HepG2 (cell line): Measurements from ENCODE around the gene DNAJC4. TPM values are rescaled to one million over a fixed set of nuclear protein-coding genes. Genes with fewer than 3 reads are reported as not detected.

Experiments
- CTCF ChIP-seq: sonication (generic); formaldehyde crosslinking; IDR thresholded peaks from 2 replicates; pipeline ENCODE4 v1.5.0; 2020; ENCODE audit warnings: mild to moderate bottlenecking, missing genetic modification reagents, moderate library complexity
- FOXA1 ChIP-seq, 2 experiments: fragments of 450-650 bp in 1 of 2; sonication (generic) in 1 of 2; formaldehyde crosslinking in 1 of 2; IDR thresholded peaks; 2 replicates each; pipeline versions ENCODE4 v1.4.0 to v1.6.1; 2016 to 2020; ENCODE audit warnings: missing genetic modification reagents in 1 of 2
- MXD3 ChIP-seq: IDR thresholded peaks from 2 replicates; pipeline ENCODE4 v1.6.1; 2016; ENCODE audit warnings: mild to moderate bottlenecking, missing biosample characterization, missing genetic modification reagents
- NBN ChIP-seq: fragments of 450-650 bp; conservative IDR thresholded peaks from 2 replicates; pipeline ENCODE4 v1.6.1; 2017
- PITX1 ChIP-seq: sonication (generic); formaldehyde crosslinking; IDR thresholded peaks from 2 replicates; pipeline ENCODE4 v1.5.1; 2020; ENCODE audit warnings: mild to moderate bottlenecking, missing genetic modification reagents
- SOX5 ChIP-seq: IDR thresholded peaks from 2 replicates; pipeline ENCODE4 v1.6.1; 2016; ENCODE audit warnings: borderline replicate concordance
- ZNF17 ChIP-seq: sonication (generic); formaldehyde crosslinking; IDR thresholded peaks from 2 replicates; pipeline ENCODE4 v1.5.0; 2020; ENCODE audit warnings: mild to moderate bottlenecking, missing genetic modification reagents
- ZNF530 ChIP-seq: sonication (generic); formaldehyde crosslinking; IDR thresholded peaks from 2 replicates; pipeline ENCODE4 v1.5.0; 2020; ENCODE audit warnings: low read depth, mild to moderate bottlenecking, missing genetic modification reagents
- ZNF567 ChIP-seq: sonication (generic); formaldehyde crosslinking; IDR thresholded peaks from 2 replicates; pipeline ENCODE4 v1.8.1; 2023; ENCODE audit warnings: mild to moderate bottlenecking, missing genetic modification reagents, borderline replicate concordance
- ZNF644 ChIP-seq: IDR thresholded peaks from 2 replicates; pipeline ENCODE4 v1.6.1; 2016; ENCODE audit warnings: low read depth
- ZSCAN12 ChIP-seq: sonication (generic); formaldehyde crosslinking; IDR thresholded peaks from 2 replicates; pipeline ENCODE4 v1.9.0; 2021; ENCODE audit warnings: mild to moderate bottlenecking, missing genetic modification reagents
- polyA plus RNA-seq, 8 experiments: library from polyadenylated mRNA; depleted of rRNA in 3 of 8; stranded (reverse) in 7 of 8; unstranded in 1 of 8; fragments of >200 nt; fragmentation: Illumina TruSeq in 4 of 8; extraction: Trizol in 4 of 8; gene quantifications; 2 replicates each; pipeline versions ENCODE4 v1.2.1 to v1.2.3, GENCODE V29; 2011 to 2016; ENCODE audit warnings: low read depth in 4 of 8, missing spikeins in 1 of 8, mixed read lengths in 1 of 8; ENCODE audit not compliant: insufficient read depth in 1 of 8
- total RNA-seq, 5 experiments: library from RNA; depleted of rRNA; stranded (reverse); fragments of >200 nt; fragmentation: Illumina TruSeq; extraction: Trizol; gene quantifications; 2 replicates each; pipeline ENCODE4 v1.2.3, GENCODE V29; 2016; ENCODE audit warnings: low read depth in 1 of 5
- TF ChIP-seq, protein P1 (sequence below): sonication (generic); formaldehyde crosslinking; IDR thresholded peaks from 2 replicates; pipeline ENCODE4 v1.5.1; 2020; ENCODE audit warnings: mild to moderate bottlenecking, missing genetic modification reagents, borderline replicate concordance
- TF ChIP-seq, protein P2 (sequence below): sonication (generic); formaldehyde crosslinking; IDR thresholded peaks from 2 replicates; pipeline ENCODE4 v1.4.0; 2020; ENCODE audit warnings: missing genetic modification reagents
- TF ChIP-seq, protein P3 (sequence below): sonication (generic); formaldehyde crosslinking; IDR thresholded peaks from 2 replicates; pipeline ENCODE4 v1.4.0; 2020; ENCODE audit warnings: mild to moderate bottlenecking, low read depth, missing genetic modification reagents

Gene DNAJC4
- total and polyA plus RNA-seq, 2 of the 13 experiments (the other 11 are each of a cell fraction or from before 2014, with no cell fraction given) = 10.3 to 60.8 TPM

- TF ChIP-seq, protein P1, sequence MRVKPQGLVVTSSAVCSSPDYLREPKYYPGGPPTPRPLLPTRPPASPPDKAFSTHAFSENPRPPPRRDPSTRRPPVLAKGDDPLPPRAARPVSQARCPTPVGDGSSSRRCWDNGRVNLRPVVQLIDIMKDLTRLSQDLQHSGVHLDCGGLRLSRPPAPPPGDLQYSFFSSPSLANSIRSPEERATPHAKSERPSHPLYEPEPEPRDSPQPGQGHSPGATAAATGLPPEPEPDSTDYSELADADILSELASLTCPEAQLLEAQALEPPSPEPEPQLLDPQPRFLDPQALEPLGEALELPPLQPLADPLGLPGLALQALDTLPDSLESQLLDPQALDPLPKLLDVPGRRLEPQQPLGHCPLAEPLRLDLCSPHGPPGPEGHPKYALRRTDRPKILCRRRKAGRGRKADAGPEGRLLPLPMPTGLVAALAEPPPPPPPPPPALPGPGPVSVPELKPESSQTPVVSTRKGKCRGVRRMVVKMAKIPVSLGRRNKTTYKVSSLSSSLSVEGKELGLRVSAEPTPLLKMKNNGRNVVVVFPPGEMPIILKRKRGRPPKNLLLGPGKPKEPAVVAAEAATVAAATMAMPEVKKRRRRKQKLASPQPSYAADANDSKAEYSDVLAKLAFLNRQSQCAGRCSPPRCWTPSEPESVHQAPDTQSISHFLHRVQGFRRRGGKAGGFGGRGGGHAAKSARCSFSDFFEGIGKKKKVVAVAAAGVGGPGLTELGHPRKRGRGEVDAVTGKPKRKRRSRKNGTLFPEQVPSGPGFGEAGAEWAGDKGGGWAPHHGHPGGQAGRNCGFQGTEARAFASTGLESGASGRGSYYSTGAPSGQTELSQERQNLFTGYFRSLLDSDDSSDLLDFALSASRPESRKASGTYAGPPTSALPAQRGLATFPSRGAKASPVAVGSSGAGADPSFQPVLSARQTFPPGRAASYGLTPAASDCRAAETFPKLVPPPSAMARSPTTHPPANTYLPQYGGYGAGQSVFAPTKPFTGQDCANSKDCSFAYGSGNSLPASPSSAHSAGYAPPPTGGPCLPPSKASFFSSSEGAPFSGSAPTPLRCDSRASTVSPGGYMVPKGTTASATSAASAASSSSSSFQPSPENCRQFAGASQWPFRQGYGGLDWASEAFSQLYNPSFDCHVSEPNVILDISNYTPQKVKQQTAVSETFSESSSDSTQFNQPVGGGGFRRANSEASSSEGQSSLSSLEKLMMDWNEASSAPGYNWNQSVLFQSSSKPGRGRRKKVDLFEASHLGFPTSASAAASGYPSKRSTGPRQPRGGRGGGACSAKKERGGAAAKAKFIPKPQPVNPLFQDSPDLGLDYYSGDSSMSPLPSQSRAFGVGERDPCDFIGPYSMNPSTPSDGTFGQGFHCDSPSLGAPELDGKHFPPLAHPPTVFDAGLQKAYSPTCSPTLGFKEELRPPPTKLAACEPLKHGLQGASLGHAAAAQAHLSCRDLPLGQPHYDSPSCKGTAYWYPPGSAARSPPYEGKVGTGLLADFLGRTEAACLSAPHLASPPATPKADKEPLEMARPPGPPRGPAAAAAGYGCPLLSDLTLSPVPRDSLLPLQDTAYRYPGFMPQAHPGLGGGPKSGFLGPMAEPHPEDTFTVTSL = peak; percentile 67; the same call in 1 of the 2 replicates
- TF ChIP-seq ZNF530 (CRISPR knock-in tag) = peak; percentile 90; the same call in 1 of the 2 replicates
- TF ChIP-seq FOXA1 (IDR thresholded peaks at IDR 0.05) = no peak
- TF ChIP-seq FOXA1 (CRISPR knock-in tag; IDR thresholded peaks at IDR 0.05) = 0 out of 2 replicates have a peak, but pooled peaks have one; percentile 5
- TF ChIP-seq PITX1 (CRISPR knock-in tag) = peak; percentile 72
- TF ChIP-seq ZNF17 (CRISPR knock-in tag) = no peak
- TF ChIP-seq SOX5 = no peak
- TF ChIP-seq ZNF644 (CRISPR knock-in tag) = no peak
- TF ChIP-seq ZNF567 = peak; percentile 94
- peak; percentile 97 for TF ChIP-seq MXD3 (CRISPR knock-in tag)
- TF ChIP-seq ZSCAN12 = no peak
- no peak for TF ChIP-seq NBN
- peak; percentile 44 for TF ChIP-seq CTCF (CRISPR knock-in tag)
- TF ChIP-seq, protein P2, sequence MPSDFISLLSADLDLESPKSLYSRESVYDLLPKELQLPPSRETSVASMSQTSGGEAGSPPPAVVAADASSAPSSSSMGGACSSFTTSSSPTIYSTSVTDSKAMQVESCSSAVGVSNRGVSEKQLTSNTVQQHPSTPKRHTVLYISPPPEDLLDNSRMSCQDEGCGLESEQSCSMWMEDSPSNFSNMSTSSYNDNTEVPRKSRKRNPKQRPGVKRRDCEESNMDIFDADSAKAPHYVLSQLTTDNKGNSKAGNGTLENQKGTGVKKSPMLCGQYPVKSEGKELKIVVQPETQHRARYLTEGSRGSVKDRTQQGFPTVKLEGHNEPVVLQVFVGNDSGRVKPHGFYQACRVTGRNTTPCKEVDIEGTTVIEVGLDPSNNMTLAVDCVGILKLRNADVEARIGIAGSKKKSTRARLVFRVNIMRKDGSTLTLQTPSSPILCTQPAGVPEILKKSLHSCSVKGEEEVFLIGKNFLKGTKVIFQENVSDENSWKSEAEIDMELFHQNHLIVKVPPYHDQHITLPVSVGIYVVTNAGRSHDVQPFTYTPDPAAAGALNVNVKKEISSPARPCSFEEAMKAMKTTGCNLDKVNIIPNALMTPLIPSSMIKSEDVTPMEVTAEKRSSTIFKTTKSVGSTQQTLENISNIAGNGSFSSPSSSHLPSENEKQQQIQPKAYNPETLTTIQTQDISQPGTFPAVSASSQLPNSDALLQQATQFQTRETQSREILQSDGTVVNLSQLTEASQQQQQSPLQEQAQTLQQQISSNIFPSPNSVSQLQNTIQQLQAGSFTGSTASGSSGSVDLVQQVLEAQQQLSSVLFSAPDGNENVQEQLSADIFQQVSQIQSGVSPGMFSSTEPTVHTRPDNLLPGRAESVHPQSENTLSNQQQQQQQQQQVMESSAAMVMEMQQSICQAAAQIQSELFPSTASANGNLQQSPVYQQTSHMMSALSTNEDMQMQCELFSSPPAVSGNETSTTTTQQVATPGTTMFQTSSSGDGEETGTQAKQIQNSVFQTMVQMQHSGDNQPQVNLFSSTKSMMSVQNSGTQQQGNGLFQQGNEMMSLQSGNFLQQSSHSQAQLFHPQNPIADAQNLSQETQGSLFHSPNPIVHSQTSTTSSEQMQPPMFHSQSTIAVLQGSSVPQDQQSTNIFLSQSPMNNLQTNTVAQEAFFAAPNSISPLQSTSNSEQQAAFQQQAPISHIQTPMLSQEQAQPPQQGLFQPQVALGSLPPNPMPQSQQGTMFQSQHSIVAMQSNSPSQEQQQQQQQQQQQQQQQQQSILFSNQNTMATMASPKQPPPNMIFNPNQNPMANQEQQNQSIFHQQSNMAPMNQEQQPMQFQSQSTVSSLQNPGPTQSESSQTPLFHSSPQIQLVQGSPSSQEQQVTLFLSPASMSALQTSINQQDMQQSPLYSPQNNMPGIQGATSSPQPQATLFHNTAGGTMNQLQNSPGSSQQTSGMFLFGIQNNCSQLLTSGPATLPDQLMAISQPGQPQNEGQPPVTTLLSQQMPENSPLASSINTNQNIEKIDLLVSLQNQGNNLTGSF = peak; percentile 72; the same call in 1 of the 2 replicates
- TF ChIP-seq, protein P3, sequence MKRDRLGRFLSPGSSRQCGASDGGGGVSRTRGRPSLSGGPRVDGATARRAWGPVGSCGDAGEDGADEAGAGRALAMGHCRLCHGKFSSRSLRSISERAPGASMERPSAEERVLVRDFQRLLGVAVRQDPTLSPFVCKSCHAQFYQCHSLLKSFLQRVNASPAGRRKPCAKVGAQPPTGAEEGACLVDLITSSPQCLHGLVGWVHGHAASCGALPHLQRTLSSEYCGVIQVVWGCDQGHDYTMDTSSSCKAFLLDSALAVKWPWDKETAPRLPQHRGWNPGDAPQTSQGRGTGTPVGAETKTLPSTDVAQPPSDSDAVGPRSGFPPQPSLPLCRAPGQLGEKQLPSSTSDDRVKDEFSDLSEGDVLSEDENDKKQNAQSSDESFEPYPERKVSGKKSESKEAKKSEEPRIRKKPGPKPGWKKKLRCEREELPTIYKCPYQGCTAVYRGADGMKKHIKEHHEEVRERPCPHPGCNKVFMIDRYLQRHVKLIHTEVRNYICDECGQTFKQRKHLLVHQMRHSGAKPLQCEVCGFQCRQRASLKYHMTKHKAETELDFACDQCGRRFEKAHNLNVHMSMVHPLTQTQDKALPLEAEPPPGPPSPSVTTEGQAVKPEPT (CRISPR knock-in tag) = peak; percentile 89
These were observed 45.1 kb upstream of the DNAJC4 start (continued) for GRCh38 chr11:64185175-64185692.
